Smooth muscle cell (in vitro differentiated cells): Measurements from ENCODE around the gene LRP1-AS. TPM values are rescaled to one million over a fixed set of nuclear protein-coding genes. Genes with fewer than 3 reads are reported as not detected.

Experiments used
- DNase-seq: peaks from one replicate; lab custom pipeline; 2025; ENCODE audit not compliant: unreplicated experiment; lab: John Stamatoyannopoulos, UW
- H2AFZ ChIP-seq: fragments of 200-600 bp; sonication (generic); 2 replicates; pipeline ENCODE4 v1.6.0; 2016; ENCODE audit warnings: antibody characterized with exemption, low read depth, mild to moderate bottlenecking
- H3F3A ChIP-seq: fragments of 200-600 bp; sonication (generic); 2 replicates; pipeline ENCODE4 v1.6.0; 2017; ENCODE audit warnings: antibody characterized with exemption, low read depth
- H3K27ac ChIP-seq: fragments of 200-600 bp; sonication (generic); 2 replicates; pipeline ENCODE4 v1.5.1; 2016; ENCODE audit warnings: low read depth, mild to moderate bottlenecking
- H3K27me3 ChIP-seq: fragments of 200-600 bp; sonication (generic); 2 replicates; pipeline ENCODE4 v1.6.1; 2016; ENCODE audit warnings: low read depth, mild to moderate bottlenecking
- H3K36me3 ChIP-seq: fragments of 200-600 bp; sonication (generic); 2 replicates; pipeline ENCODE4 v1.5.1; 2016; ENCODE audit warnings: low read depth
- H3K4me1 ChIP-seq: fragments of 200-600 bp; sonication (generic); 2 replicates; pipeline ENCODE4 v1.5.1; 2016; ENCODE audit warnings: low read depth
- H3K4me2 ChIP-seq: fragments of 200-600 bp; sonication (generic); 2 replicates; pipeline ENCODE4 v1.6.0; 2016; ENCODE audit warnings: mild to moderate bottlenecking
- H3K4me3 ChIP-seq: fragments of 200-600 bp; sonication (generic); 2 replicates; pipeline ENCODE4 v1.5.1; 2016; ENCODE audit warnings: mild to moderate bottlenecking
- H3K79me2 ChIP-seq: fragments of 200-600 bp; sonication (generic); 2 replicates; pipeline ENCODE4 v1.6.0; 2016; ENCODE audit warnings: low read depth, mild to moderate bottlenecking
- H3K9ac ChIP-seq: fragments of 200-600 bp; sonication (generic); 2 replicates; pipeline ENCODE4 v1.6.0; 2016; ENCODE audit warnings: low read depth
- H3K9me3 ChIP-seq: fragments of 200-600 bp; sonication (generic); replicated peaks from 2 replicates; pipeline ENCODE4 v1.5.1; 2016; ENCODE audit warnings: low read depth
- H4K20me1 ChIP-seq: fragments of 200-600 bp; sonication (generic); 2 replicates; pipeline ENCODE4 v1.6.0; 2016; ENCODE audit warnings: low read depth
- CTCF ChIP-seq: fragments of 200-600 bp; sonication (generic); IDR thresholded peaks from 2 replicates; pipeline ENCODE4 v1.5.1; 2017; ENCODE audit warnings: borderline replicate concordance, mild to moderate bottlenecking, antibody characterized with exemption; ENCODE audit not compliant: insufficient read depth, poor library complexity, severe bottlenecking
- WGBS: methylation state at CpG from one replicate; pipeline ENCODE4 v1.1.7; 2016; ENCODE audit warnings: low lambda C conversion rate; 5-methylcytosine and 5-hydroxymethylcytosine counted together
- polyA plus RNA-seq: library from polyadenylated mRNA; unstranded; fragments of >200 nt; fragmentation: Nextera tagmentation; extraction: Ambion mirVana; gene quantifications from 2 replicates; pipeline ENCODE4 v1.2.1, GENCODE V29; 2016
- total RNA-seq: library from RNA; depleted of rRNA; stranded (reverse); fragments of >200 nt; gene quantifications from 2 replicates; pipeline ENCODE4 v1.2.3, GENCODE V29; 2014

LRP1-AS gene
- total and polyA plus RNA-seq, 2 experiments from 2014 or later = not detected

- no peaks in the 10 kb centered on the region for H3K27me3 ChIP-seq
- 94% methylated on average over 8 of the region's 8 CpGs for WGBS
- no peaks in the 10 kb centered on the region for H3K9me3 ChIP-seq
- no peak for DNase-seq
- no peaks in the 10 kb centered on the region for H3K79me2 ChIP-seq
- peaks cover 26% of the 10 kb centered on the region for H4K20me1 ChIP-seq
- no peak overlapping the region for H2AFZ ChIP-seq
- no peak overlapping the region for H3K4me2 ChIP-seq
- no peak overlapping the region for H3K9ac ChIP-seq
- H3K27ac ChIP-seq = no peak overlapping the region
- H3K4me1 ChIP-seq = no peaks in the 10 kb centered on the region
- H3F3A ChIP-seq = no peaks in the 10 kb centered on the region
- H3K36me3 ChIP-seq = no peaks in the 10 kb centered on the region
- H3K4me3 ChIP-seq = no peak overlapping the region
- TF ChIP-seq CTCF = no peak
Observed at GRCh38 chr12:57188090-57188425, 40.6 kb upstream of the LRP1-AS start.

- H3K4me2 ChIP-seq = no peak overlapping the region
- no peak overlapping the region for H3K27ac ChIP-seq
- H3K9me3 ChIP-seq = no peaks in the 10 kb centered on the region
- H3F3A ChIP-seq = no peaks in the 10 kb centered on the region
- peaks cover 26% of the 10 kb centered on the region for H4K20me1 ChIP-seq
- no peak overlapping the region for H3K9ac ChIP-seq
- no peaks in the 10 kb centered on the region for H3K79me2 ChIP-seq
- H2AFZ ChIP-seq = no peak overlapping the region
- 89% methylated on average over 21 of the region's 21 CpGs for WGBS
- H3K36me3 ChIP-seq = no peaks in the 10 kb centered on the region
- no peaks in the 10 kb centered on the region for H3K27me3 ChIP-seq
- no peak overlapping the region for H3K4me3 ChIP-seq
- no peaks in the 10 kb centered on the region for H3K4me1 ChIP-seq
- DNase-seq = no peak
- no peak for TF ChIP-seq CTCF
Observed at GRCh38 chr12:57187222-57188089, 40.0 kb upstream of the LRP1-AS start.

GRCh38 chr12:57185906-57186508 lies 38.6 kb upstream of the LRP1-AS start:
- 97% methylated on average over 11 of the region's 12 CpGs for WGBS
- no peak for TF ChIP-seq CTCF

More at GRCh38 chr12:57185906-57186508, 38.6 kb upstream of the LRP1-AS start:
- Histone ChIP-seq H3K9me3 (no peaks in the 10 kb centered on the region), H3K4me1 (no peaks in the 10 kb centered on the region), H3K4me3 (no peak overlapping the region), H3K36me3 (no peaks in the 10 kb centered on the region), H4K20me1 (peaks cover 39% of the 10 kb centered on the region), H3K9ac (no peak overlapping the region), H3K27me3 (no peaks in the 10 kb centered on the region), H3K79me2 (no peaks in the 10 kb centered on the region), H2AFZ (no peak overlapping the region), H3F3A (no peaks in the 10 kb centered on the region), H3K4me2 (no peak overlapping the region), H3K27ac (no peak overlapping the region)
- DNase-seq = no peak
